ENCODE results near the gene DYNLT1. TPM values are rescaled to one million over a fixed set of nuclear protein-coding genes. Genes with fewer than 3 reads are reported as not detected.

The DYNLT1 gene
- total and polyA plus RNA-seq, 2 experiments from 2014 or later = 82.6 to 219 TPM

DNA sequence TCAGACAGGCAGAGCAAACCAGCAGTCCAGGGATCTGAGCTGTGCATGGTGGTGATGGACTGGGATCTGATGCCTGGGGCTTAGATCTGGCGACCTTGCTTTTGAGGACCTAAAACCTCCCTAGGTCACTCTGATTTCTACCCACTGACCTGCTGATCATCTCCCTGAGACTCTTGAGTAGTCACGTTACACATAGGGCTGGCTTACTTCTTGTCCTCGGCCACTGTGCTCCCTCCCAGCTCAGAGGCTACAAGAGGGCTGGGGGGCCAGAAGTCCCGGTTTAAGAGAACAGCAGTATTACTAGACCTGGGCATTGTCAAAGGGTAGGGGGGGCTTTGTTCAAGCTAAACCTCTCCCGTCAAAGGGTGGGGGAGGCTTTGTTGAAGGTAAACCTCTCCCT, 5.5 kb downstream of the DYNLT1 start:
- no peak for DNase-seq (ENCODE audit: low spot score)
- H2AFZ ChIP-seq = no peak overlapping the region
- peaks cover 9% of the 10 kb centered on the region for H4K20me1 ChIP-seq (ENCODE audit: insufficient read depth, poor library complexity, severe bottlenecking)
- no peaks in the 10 kb centered on the region for H3K9me3 ChIP-seq (ENCODE audit: low read depth)
- H3K27ac ChIP-seq = no peak overlapping the region
- no peaks in the 10 kb centered on the region for H3K36me3 ChIP-seq (replicated peaks; ENCODE audit: insufficient read depth, low read depth)
- H3K4me1 ChIP-seq (ENCODE audit: insufficient read depth) = peaks cover 19% of the 10 kb centered on the region
- peaks cover 55% of the 10 kb centered on the region for H3K79me2 ChIP-seq
- no peak for TF ChIP-seq EZH2 (IDR thresholded peaks at IDR 0.05; ENCODE audit: borderline replicate concordance)
- TF ChIP-seq, protein P1, sequence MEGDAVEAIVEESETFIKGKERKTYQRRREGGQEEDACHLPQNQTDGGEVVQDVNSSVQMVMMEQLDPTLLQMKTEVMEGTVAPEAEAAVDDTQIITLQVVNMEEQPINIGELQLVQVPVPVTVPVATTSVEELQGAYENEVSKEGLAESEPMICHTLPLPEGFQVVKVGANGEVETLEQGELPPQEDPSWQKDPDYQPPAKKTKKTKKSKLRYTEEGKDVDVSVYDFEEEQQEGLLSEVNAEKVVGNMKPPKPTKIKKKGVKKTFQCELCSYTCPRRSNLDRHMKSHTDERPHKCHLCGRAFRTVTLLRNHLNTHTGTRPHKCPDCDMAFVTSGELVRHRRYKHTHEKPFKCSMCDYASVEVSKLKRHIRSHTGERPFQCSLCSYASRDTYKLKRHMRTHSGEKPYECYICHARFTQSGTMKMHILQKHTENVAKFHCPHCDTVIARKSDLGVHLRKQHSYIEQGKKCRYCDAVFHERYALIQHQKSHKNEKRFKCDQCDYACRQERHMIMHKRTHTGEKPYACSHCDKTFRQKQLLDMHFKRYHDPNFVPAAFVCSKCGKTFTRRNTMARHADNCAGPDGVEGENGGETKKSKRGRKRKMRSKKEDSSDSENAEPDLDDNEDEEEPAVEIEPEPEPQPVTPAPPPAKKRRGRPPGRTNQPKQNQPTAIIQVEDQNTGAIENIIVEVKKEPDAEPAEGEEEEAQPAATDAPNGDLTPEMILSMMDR (IDR thresholded peaks at IDR 0.05; ENCODE audit: poor library complexity) = no peak
- TF ChIP-seq EZH2phosphoT487 (IDR thresholded peaks at IDR 0.05; ENCODE audit: low read depth, severe bottlenecking, unreplicated experiment) = no peak
- no peaks in the 10 kb centered on the region for H3K9me2 ChIP-seq (replicated peaks; ENCODE audit: insufficient read depth)
- no peak overlapping the region for H3K4me3 ChIP-seq
- H3K27me3 ChIP-seq = no peaks in the 10 kb centered on the region
- no peak overlapping the region for H3K4me2 ChIP-seq
- WGBS (ENCODE audit: low lambda C conversion rate, missing lambda C conversion rate) = 94% methylated on average over 5 of the region's 5 CpGs

DNA sequence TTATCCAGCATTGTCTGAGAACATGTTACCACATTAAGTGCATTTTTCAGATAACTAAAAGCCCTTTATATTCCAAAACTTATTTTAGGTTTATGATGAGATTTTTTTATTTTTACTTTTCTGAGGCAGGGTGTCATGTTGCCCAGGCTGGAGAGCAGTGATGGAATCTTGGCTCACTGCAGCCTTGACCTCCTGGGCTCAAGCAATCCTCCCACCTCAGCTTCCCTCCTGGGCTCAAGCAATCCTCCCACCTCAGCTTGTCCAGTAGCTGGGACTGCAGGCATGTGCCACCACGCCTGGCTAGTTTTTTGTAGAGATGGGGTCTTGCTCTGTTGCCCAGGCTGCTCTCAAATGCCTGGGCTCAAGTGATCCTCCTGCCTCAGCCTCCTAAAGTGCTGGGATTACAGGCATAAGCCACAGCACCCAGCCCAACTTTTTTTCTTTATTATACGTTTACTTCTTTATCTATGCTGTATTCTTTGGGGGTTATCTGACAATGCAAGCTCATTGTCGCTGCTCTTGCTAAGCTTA, 6.2 kb downstream of the DYNLT1 start:
- Histone ChIP-seq H2AFZ (no peak overlapping the region), H3K4me2 (no peak overlapping the region), H3K4me3 (no peak overlapping the region), H3K79me2 (peaks cover 49% of the 10 kb centered on the region), H3K9me3 (ENCODE audit: low read depth) (no peaks in the 10 kb centered on the region), H3K27me3 (no peaks in the 10 kb centered on the region), H3K4me1 (ENCODE audit: insufficient read depth) (peaks cover 17% of the 10 kb centered on the region), H3K27ac (no peak overlapping the region), H3K36me3 (replicated peaks; ENCODE audit: insufficient read depth, low read depth) (no peaks in the 10 kb centered on the region), H3K9me2 (replicated peaks; ENCODE audit: insufficient read depth) (no peaks in the 10 kb centered on the region), H4K20me1 (ENCODE audit: insufficient read depth, poor library complexity, severe bottlenecking) (peaks cover 9% of the 10 kb centered on the region)
- 87% methylated on average over 3 of the region's 3 CpGs for WGBS (ENCODE audit: low lambda C conversion rate, missing lambda C conversion rate)
- TF ChIP-seq EZH2 (IDR thresholded peaks at IDR 0.05; ENCODE audit: borderline replicate concordance) (no peak), EZH2phosphoT487 (IDR thresholded peaks at IDR 0.05; ENCODE audit: low read depth, severe bottlenecking, unreplicated experiment) (no peak)
- TF ChIP-seq, protein P1 (IDR thresholded peaks at IDR 0.05; ENCODE audit: poor library complexity) = no peak
- DNase-seq (ENCODE audit: low spot score) = no peak

DNA sequence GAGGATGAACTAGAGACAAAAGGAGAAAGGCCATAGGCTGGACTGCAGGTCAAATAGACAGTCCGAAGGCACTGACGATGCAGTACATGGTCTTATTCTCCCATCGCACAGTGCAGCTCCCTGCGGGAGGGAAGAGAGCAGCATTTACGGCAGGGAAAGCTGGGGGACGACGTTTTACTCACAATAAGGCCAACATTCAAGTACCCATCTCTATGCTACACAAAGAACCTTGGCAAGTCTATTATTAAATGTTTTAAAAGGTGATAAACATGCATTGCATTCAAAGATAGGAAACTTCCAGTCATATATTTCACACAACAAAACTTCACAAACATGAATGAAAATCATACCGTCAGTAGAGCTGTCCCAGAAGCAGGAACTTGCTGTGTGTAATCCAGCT, 7.8 kb downstream of the DYNLT1 start:
- no peak overlapping the region for H3K4me2 ChIP-seq
- H2AFZ ChIP-seq = no peak overlapping the region
- H3K79me2 ChIP-seq = peaks cover 33% of the 10 kb centered on the region
- 97% methylated on average over 8 of the region's 8 CpGs for WGBS (ENCODE audit: low lambda C conversion rate, missing lambda C conversion rate)
- no peak overlapping the region for H3K27ac ChIP-seq
- no peaks in the 10 kb centered on the region for H3K36me3 ChIP-seq (replicated peaks; ENCODE audit: insufficient read depth, low read depth)
- no peak overlapping the region for H3K4me3 ChIP-seq
- no peak for DNase-seq (ENCODE audit: low spot score)
- no peaks in the 10 kb centered on the region for H3K9me2 ChIP-seq (replicated peaks; ENCODE audit: insufficient read depth)
- no peaks in the 10 kb centered on the region for H3K9me3 ChIP-seq (ENCODE audit: low read depth)
- H4K20me1 ChIP-seq (ENCODE audit: insufficient read depth, poor library complexity, severe bottlenecking) = peaks cover 5% of the 10 kb centered on the region
- H3K27me3 ChIP-seq = no peaks in the 10 kb centered on the region
- TF ChIP-seq, protein P1 (IDR thresholded peaks at IDR 0.05; ENCODE audit: poor library complexity) = no peak
- TF ChIP-seq EZH2 (IDR thresholded peaks at IDR 0.05; ENCODE audit: borderline replicate concordance) = no peak
- TF ChIP-seq EZH2phosphoT487 (IDR thresholded peaks at IDR 0.05; ENCODE audit: low read depth, severe bottlenecking, unreplicated experiment) = no peak
- H3K4me1 ChIP-seq (ENCODE audit: insufficient read depth) = peaks cover 7% of the 10 kb centered on the region
